ENCODE measurements around the gene USE1.

USE1 gene

DNA sequence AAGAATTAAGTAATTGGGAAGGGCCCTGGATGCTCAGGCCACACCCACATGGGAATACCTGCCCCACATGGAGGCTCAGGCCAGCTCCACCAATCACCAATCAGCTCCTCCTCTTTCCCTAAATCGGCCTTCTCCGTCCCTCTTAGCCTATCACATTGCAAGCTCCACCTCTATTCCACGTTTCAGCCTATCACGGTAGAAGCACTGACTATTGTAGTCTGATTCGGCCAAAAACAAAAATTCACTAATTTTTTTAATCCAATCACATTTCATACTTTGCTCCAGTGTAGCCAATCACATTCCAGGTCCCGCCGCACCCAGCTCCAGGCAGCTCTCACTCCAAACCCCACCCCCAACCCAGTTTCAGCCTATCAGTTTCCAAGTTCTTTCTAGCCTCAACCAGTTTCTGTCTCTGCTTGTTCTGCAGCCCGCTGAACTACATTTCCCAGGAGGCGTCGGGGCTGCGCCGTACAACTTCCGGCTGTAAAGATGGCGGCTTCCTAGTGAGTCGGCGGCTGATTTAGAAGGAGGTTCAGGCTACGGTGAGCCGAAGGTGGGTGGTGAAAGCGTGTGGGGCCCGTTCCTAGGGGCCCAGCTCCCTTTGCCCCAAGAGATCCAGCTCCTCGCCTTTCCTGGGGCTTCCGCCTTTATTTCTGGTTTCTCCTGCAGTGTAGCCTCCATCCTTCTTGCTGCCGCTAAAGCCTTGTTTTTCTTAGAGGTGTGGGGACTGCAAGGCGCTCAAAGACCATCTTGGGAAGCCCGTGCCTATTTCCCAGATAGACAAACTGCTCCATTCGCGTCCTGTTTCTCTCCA is 52.0 kb downstream of the USE1 start, which contains the start of gene BABAM1:
TSS of gene BABAM1 (plus strand) at position 469 of the 814 bp plus-strand sequence. CDS start 1,364 bp downstream, outside the sequence.
- H3K79me2 ChIP-seq (ENCODE audit: insufficient read depth, low read depth), result peaks cover 6% of the 10 kb centered on the region; the same call in 1 of the 2 replicates
- no peaks in the 10 kb centered on the region for H3K27me3 ChIP-seq (ENCODE audit: insufficient read depth, low read depth)
- no peak within 1 kb of the TSS for H3K4me3 ChIP-seq (IDR thresholded peaks at IDR 0.05; ENCODE audit: insufficient read depth, low read depth, low read length)
- peak within 1 kb of the TSS; percentile 56; the same call in 1 of the 2 replicates for H3K9ac ChIP-seq
- peak within 1 kb of the TSS; percentile 61 for H3K27ac ChIP-seq
- H4K20me1 ChIP-seq (ENCODE audit: insufficient read depth), result no peaks in the 10 kb centered on the region
- H2AFZ ChIP-seq (ENCODE audit: low read depth), result peak within 1 kb of the TSS; percentile 35; the same call in 1 of the 2 replicates
- peak within 1 kb of the TSS; percentile 83 for H3K4me2 ChIP-seq
- H3K4me1 ChIP-seq (ENCODE audit: low read depth, poor library complexity, severe bottlenecking), result peaks cover 14% of the 10 kb centered on the region
- TF ChIP-seq, protein P1, sequence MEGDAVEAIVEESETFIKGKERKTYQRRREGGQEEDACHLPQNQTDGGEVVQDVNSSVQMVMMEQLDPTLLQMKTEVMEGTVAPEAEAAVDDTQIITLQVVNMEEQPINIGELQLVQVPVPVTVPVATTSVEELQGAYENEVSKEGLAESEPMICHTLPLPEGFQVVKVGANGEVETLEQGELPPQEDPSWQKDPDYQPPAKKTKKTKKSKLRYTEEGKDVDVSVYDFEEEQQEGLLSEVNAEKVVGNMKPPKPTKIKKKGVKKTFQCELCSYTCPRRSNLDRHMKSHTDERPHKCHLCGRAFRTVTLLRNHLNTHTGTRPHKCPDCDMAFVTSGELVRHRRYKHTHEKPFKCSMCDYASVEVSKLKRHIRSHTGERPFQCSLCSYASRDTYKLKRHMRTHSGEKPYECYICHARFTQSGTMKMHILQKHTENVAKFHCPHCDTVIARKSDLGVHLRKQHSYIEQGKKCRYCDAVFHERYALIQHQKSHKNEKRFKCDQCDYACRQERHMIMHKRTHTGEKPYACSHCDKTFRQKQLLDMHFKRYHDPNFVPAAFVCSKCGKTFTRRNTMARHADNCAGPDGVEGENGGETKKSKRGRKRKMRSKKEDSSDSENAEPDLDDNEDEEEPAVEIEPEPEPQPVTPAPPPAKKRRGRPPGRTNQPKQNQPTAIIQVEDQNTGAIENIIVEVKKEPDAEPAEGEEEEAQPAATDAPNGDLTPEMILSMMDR (conservative IDR thresholded peaks at IDR 0.05; ENCODE audit: low read depth, low read length), result no peak
- no peaks in the 10 kb centered on the region for H3K36me3 ChIP-seq (ENCODE audit: insufficient read depth)

DNA sequence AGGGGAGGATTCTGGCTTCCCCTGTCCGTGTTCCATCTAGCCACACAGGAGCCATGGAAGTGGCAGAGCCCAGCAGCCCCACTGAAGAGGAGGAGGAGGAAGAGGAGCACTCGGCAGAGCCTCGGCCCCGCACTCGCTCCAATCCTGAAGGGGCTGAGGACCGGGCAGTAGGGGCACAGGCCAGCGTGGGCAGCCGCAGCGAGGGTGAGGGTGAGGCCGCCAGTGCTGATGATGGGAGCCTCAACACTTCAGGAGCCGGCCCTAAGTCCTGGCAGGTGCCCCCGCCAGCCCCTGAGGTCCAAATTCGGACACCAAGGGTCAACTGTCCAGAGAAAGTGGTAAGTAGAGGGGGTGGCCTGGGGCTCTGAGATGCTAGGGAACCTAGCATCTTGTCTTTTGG is 53.6 kb downstream of the USE1 start:
- H3K4me1 ChIP-seq (ENCODE audit: low read depth, poor library complexity, severe bottlenecking), result peaks cover 14% of the 10 kb centered on the region
- no peaks in the 10 kb centered on the region for H3K27me3 ChIP-seq (ENCODE audit: insufficient read depth, low read depth)
- H3K9ac ChIP-seq, result no peak overlapping the region
- H3K4me2 ChIP-seq, result peak overlapping the region; percentile 83; the same call in 1 of the 2 replicates
- H3K27ac ChIP-seq, result peak overlapping the region; percentile 61; the same call in 1 of the 2 replicates
- no peak overlapping the region for H2AFZ ChIP-seq (ENCODE audit: low read depth)
- H3K79me2 ChIP-seq (ENCODE audit: insufficient read depth, low read depth), result peaks cover 6% of the 10 kb centered on the region; the same call in 1 of the 2 replicates
- no peaks in the 10 kb centered on the region for H4K20me1 ChIP-seq (ENCODE audit: insufficient read depth)
- H3K36me3 ChIP-seq (ENCODE audit: insufficient read depth), result no peaks in the 10 kb centered on the region
- TF ChIP-seq, protein P1 (conservative IDR thresholded peaks at IDR 0.05; ENCODE audit: low read depth, low read length), result no peak
- no peak overlapping the region for H3K4me3 ChIP-seq (IDR thresholded peaks at IDR 0.05; ENCODE audit: insufficient read depth, low read depth, low read length)

All from KMS-11 (cell line).